Measurements from ENCODE around the gene IFNLR1. TPM values are rescaled to one million over a fixed set of nuclear protein-coding genes. Genes with fewer than 3 reads are reported as not detected.

The IFNLR1 gene
- total and polyA plus RNA-seq, 2 donors (not counting 1 experiment from before 2014, with no cell fraction given): under 0.01 to 0.02 TPM

- Histone ChIP-seq H4K20me1 (ENCODE audit: control insufficient read depth, extremely low read depth, insufficient read depth, low read length) (no peaks in the 10 kb centered on the region), H3K4me3 (replicated peaks in 1 of 4; ENCODE audit: control extremely low read depth in 1 of 4, insufficient read depth in 1 of 4, low read depth in 3 of 4, low read length in 4 of 4) (no peak overlapping the region), H2AFZ (ENCODE audit: low read length) (no peak overlapping the region), H3K36me3 (ENCODE audit: control insufficient read depth, insufficient read depth, low read length) (no peaks in the 10 kb centered on the region), H3K79me2 (ENCODE audit: control insufficient read depth, insufficient read depth, low read length) (no peaks in the 10 kb centered on the region), H3K27ac (ENCODE audit: insufficient read depth, low read length) (no peak overlapping the region), H3K4me2 (ENCODE audit: extremely low read depth, insufficient read depth, low read length) (no peak overlapping the region), H3K9ac (ENCODE audit: insufficient read depth, low read length) (no peak overlapping the region), H3K9me3 (ENCODE audit: control insufficient read depth, insufficient read depth, low read depth, low read length) (no peaks in the 10 kb centered on the region), H3K27me3 (ENCODE audit: control insufficient read depth, insufficient read depth, low read length) (peaks cover 4% of the 10 kb centered on the region), H3K4me1 (ENCODE audit: control insufficient read depth, extremely low read depth, insufficient read depth, low read length) (no peaks in the 10 kb centered on the region)
- no peak for DNase-seq (ENCODE audit: low read depth in 2 of 2)
- no peak for TF ChIP-seq CTCF (conservative IDR thresholded peaks at IDR 0.05 in 1 of 2, IDR thresholded peaks at IDR 0.05 in 1 of 2; ENCODE audit: low read depth in 1 of 2, low read length in 2 of 2)
- no peak for TF ChIP-seq EZH2 (IDR thresholded peaks at IDR 0.05; ENCODE audit: low read length, missing control alignments)
Observed at GRCh38 chr1:24133819-24134218, 53.3 kb downstream of the IFNLR1 start.

GRCh38 chr1:24130385-24130784 is 56.7 kb downstream of the IFNLR1 start:
- TF ChIP-seq CTCF (conservative IDR thresholded peaks at IDR 0.05 in 1 of 2, IDR thresholded peaks at IDR 0.05 in 1 of 2; ENCODE audit: low read depth in 1 of 2, low read length in 2 of 2) (no peak), EZH2 (IDR thresholded peaks at IDR 0.05; ENCODE audit: low read length, missing control alignments) (no peak)
- H3K9ac ChIP-seq (ENCODE audit: insufficient read depth, low read length): no peak overlapping the region
- no peaks in the 10 kb centered on the region for H3K4me1 ChIP-seq (ENCODE audit: control insufficient read depth, extremely low read depth, insufficient read depth, low read length)
- no peaks in the 10 kb centered on the region for H3K79me2 ChIP-seq (ENCODE audit: control insufficient read depth, insufficient read depth, low read length)
- no peak for DNase-seq (ENCODE audit: low read depth in 2 of 2)
- H3K4me2 ChIP-seq (ENCODE audit: extremely low read depth, insufficient read depth, low read length): no peak overlapping the region
- H4K20me1 ChIP-seq (ENCODE audit: control insufficient read depth, extremely low read depth, insufficient read depth, low read length): no peaks in the 10 kb centered on the region
- no peaks in the 10 kb centered on the region for H3K36me3 ChIP-seq (ENCODE audit: control insufficient read depth, insufficient read depth, low read length)
- H3K4me3 ChIP-seq (replicated peaks in 1 of 4; ENCODE audit: control extremely low read depth in 1 of 4, insufficient read depth in 1 of 4, low read depth in 3 of 4, low read length in 4 of 4): no peak overlapping the region
- H3K27me3 ChIP-seq (ENCODE audit: control insufficient read depth, insufficient read depth, low read length): peaks cover 4% of the 10 kb centered on the region
- no peak overlapping the region for H3K27ac ChIP-seq (ENCODE audit: insufficient read depth, low read length)
- no peak overlapping the region for H2AFZ ChIP-seq (ENCODE audit: low read length)
- no peaks in the 10 kb centered on the region for H3K9me3 ChIP-seq (ENCODE audit: control insufficient read depth, insufficient read depth, low read depth, low read length)

- no peak for TF ChIP-seq EZH2 (IDR thresholded peaks at IDR 0.05; ENCODE audit: low read length, missing control alignments)
- H3K4me1 ChIP-seq (ENCODE audit: control insufficient read depth, extremely low read depth, insufficient read depth, low read length): no peaks in the 10 kb centered on the region
Observed at GRCh38 chr1:24127801-24128363, 59.2 kb downstream of the IFNLR1 start.

More at GRCh38 chr1:24127801-24128363, 59.2 kb downstream of the IFNLR1 start:
- no peaks in the 10 kb centered on the region for H3K79me2 ChIP-seq (ENCODE audit: control insufficient read depth, insufficient read depth, low read length)
- no peaks in the 10 kb centered on the region for H3K9me3 ChIP-seq (ENCODE audit: control insufficient read depth, insufficient read depth, low read depth, low read length)
- no peak overlapping the region for H3K27ac ChIP-seq (ENCODE audit: insufficient read depth, low read length)
- H3K36me3 ChIP-seq (ENCODE audit: control insufficient read depth, insufficient read depth, low read length): no peaks in the 10 kb centered on the region
- no peak overlapping the region for H3K9ac ChIP-seq (ENCODE audit: insufficient read depth, low read length)
- H3K4me2 ChIP-seq (ENCODE audit: extremely low read depth, insufficient read depth, low read length): no peak overlapping the region
- no peak for DNase-seq (ENCODE audit: low read depth in 2 of 2)
- no peak overlapping the region for H2AFZ ChIP-seq (ENCODE audit: low read length)
- H3K27me3 ChIP-seq (ENCODE audit: control insufficient read depth, insufficient read depth, low read length): no peaks in the 10 kb centered on the region
- no peak overlapping the region for H3K4me3 ChIP-seq (replicated peaks in 1 of 4; ENCODE audit: control extremely low read depth in 1 of 4, insufficient read depth in 1 of 4, low read depth in 3 of 4, low read length in 4 of 4)
- no peaks in the 10 kb centered on the region for H4K20me1 ChIP-seq (ENCODE audit: control insufficient read depth, extremely low read depth, insufficient read depth, low read length)

Measured in fibroblast of lung (primary cell).